Naive B cell (primary cell): ENCODE measurements around the gene ZNF653. TPM values are rescaled to one million over a fixed set of nuclear protein-coding genes. Genes with fewer than 3 reads are reported as not detected.
"Not testable (repeated sequence)": the region's sequence is repeated elsewhere in the genome, so short reads cannot be mapped to it uniquely, and the experiment has no call there.

Source experiments
- ATAC-seq, 2 donors: fragments of 150-1000 bp; cut with Tn5 transposase; 2 replicates each; pipeline ENCODE4 v1.10.0; 2021; ENCODE audit warnings: low read depth in 2 of 2, mild to moderate bottlenecking in 2 of 2, moderate library complexity in 2 of 2
- DNase-seq: peaks from one replicate; pipeline ENCODE4 v3.0.0; 2022
- H3K27ac Mint-ChIP-seq, 6 donors: one replicate each; pipeline ENCODE4 v1.8.0; 2020 to 2022; ENCODE audit warnings: mild to moderate bottlenecking in 6 of 6, mixed read lengths in 6 of 6, moderate library complexity in 5 of 6, inconsistent platforms in 2 of 6
- H3K27me3 Mint-ChIP-seq, 3 donors: one replicate each; pipeline ENCODE4 v1.8.0; 2021 to 2022; ENCODE audit warnings: mixed read lengths in 3 of 3, mild to moderate bottlenecking in 1 of 3
- H3K36me3 Mint-ChIP-seq, 2 donors: one replicate each; pipeline ENCODE4 v1.8.0; 2020 to 2022; ENCODE audit warnings: mixed read lengths in 2 of 2, inconsistent platforms in 1 of 2, mild to moderate bottlenecking in 1 of 2
- H3K4me1 Mint-ChIP-seq, 3 donors: one replicate each; pipeline ENCODE4 v1.8.0; 2020 to 2022; ENCODE audit warnings: mixed read lengths in 3 of 3, inconsistent platforms in 1 of 3, mild to moderate bottlenecking in 1 of 3, moderate library complexity in 1 of 3
- H3K4me3 Mint-ChIP-seq, 8 donors: one replicate each; pipeline ENCODE4 v1.8.0; 2020 to 2022; ENCODE audit warnings: mild to moderate bottlenecking in 8 of 8, mixed read lengths in 8 of 8, moderate library complexity in 8 of 8, inconsistent platforms in 2 of 8
- H3K9me3 Mint-ChIP-seq, 7 donors: one replicate each; pipeline ENCODE4 v1.8.0; 2020 to 2022; ENCODE audit warnings: mixed read lengths in 7 of 7, mild to moderate bottlenecking in 5 of 7, inconsistent platforms in 2 of 7, moderate library complexity in 1 of 7
- polyA plus RNA-seq, 6 donors: library from polyadenylated mRNA; unstranded; fragments of 300-500 nt; fragmentation: Illumina TruSeq; gene quantifications; one replicate each; pipeline ENCODE4 v1.2.3, GENCODE V29; 2021; ENCODE audit warnings: low read depth in 6 of 6

ZNF653 gene
- polyA plus RNA-seq, 6 donors from 2014 or later: 1.0 to 3.6 (median 1.4) TPM; not detected in 1

GRCh38 chr19:11468266-11468845 is 37.3 kb downstream of the ZNF653 start:
- not testable (repeated sequence) for H3K27ac Mint-ChIP-seq, H3K36me3 Mint-ChIP-seq, DNase-seq, H3K4me3 Mint-ChIP-seq, H3K4me1 Mint-ChIP-seq, H3K9me3 Mint-ChIP-seq, ATAC-seq
- peaks cover 12 to 29% (median 14%) of the 10 kb centered on the region in 3 donors for H3K27me3 Mint-ChIP-seq

DNA sequence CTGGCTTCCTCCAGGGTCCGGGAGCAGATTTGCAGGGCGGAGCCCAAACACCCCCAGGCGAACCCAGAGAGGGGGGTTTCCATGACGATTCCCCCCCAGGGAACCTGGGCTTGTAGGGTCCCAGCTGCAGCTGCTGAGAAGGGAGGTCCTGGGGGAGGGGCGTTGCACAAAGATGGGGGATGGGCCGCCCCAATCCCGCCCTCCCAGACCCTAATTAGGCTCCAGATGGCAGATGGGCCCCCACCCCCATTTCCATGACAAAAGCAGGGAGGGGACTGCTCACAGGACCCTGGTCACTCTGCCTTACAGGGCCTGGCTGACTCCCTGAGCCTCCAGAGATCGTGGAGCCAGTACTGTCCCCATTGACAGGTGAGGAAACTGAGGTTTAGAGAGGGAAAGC is 40.0 kb downstream of the ZNF653 start:
- Mint-ChIP-seq H3K27me3 (peaks cover 4 to 21% (median 7%) of the 10 kb centered on the region in 3 donors), H3K4me1 (no peaks in the 10 kb centered on the region), H3K9me3 (no peaks in the 10 kb centered on the region), H3K4me3 (no peak overlapping the region), H3K36me3 (no peaks in the 10 kb centered on the region), H3K27ac (peak overlapping the region in 1 of 6 donors; percentile 14)
- ATAC-seq (no peak), DNase-seq (no peak)

DNA sequence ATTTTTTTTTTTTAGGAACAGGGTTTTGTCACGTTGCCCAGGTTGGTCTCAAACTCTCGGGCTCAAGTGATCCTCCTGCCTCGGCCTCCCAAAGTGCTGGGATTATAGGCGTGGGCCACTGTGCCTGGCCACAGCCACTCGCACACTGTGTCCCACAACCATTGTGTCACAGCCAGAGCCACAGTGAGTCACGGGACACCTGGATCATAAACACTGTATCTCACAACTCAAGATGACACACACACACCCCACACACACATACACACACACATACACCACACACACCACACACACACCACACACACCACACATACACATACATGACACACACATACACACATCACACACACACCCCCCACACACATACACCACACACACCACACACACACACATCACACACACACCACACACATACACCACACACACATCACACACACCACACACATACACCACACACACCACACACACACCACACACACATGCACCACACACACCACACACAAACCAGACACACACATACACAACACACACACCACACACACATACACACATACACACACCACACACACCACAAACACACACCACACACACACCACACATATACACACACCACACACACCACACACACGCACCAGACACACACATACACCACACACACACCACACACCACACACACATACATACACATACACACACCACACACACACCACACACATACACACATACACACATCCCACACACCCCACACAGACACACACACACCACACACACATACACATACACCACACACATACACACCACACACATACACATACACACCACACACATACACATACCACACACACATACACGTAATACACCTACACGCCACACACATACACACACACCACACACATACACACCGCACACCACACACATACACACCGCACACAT is 41.0 kb downstream of the ZNF653 start:
- Mint-ChIP-seq H3K4me1 (no peaks in the 10 kb centered on the region), H3K27me3 (peaks cover 11 to 29% (median 14%) of the 10 kb centered on the region in 3 donors), H3K4me3 (no peak overlapping the region), H3K27ac (no peak overlapping the region), H3K9me3 (peaks cover 0 to 1% (median 0%) of the 10 kb centered on the region in 7 donors), H3K36me3 (no peaks in the 10 kb centered on the region)
- DNase-seq: no peak
- ATAC-seq: no peak

- DNase-seq (no peak), ATAC-seq (peak in 1 of 2 donors; percentile 20)
- Mint-ChIP-seq H3K36me3 (no peaks in the 10 kb centered on the region), H3K27me3 (peaks cover 10 to 31% (median 19%) of the 10 kb centered on the region in 3 donors), H3K27ac (peak overlapping the region in 1 of 6 donors; percentile 38), H3K4me1 (no peaks in the 10 kb centered on the region), H3K4me3 (peak overlapping the region in 1 of 8 donors; percentile 75), H3K9me3 (peaks cover 0 to 1% (median 0%) of the 10 kb centered on the region in 7 donors)
Observed at GRCh38 chr19:11463391-11463790, 42.2 kb downstream of the ZNF653 start.

DNA sequence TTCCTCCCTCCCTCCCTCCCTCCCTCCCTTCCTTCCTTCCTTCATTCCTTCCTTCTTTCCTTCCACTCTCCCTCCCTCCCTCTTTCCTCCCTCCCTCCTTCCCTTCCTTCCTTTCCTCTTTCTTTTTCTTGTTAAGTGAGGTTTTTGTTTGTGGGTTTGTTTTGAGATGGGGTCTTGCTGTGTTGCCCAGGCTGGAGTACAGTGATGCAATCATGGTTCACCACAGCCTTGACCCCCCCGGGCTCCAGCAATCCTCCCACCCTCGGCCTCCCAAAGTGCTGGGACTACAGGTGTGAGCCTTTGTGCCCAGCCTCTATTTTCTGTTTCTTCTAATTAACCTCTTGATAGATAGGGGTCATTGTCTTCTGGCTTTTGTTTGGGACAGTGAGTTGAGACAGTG is 44.2 kb downstream of the ZNF653 start:
- no peak for DNase-seq
- Mint-ChIP-seq H3K36me3 (no peaks in the 10 kb centered on the region), H3K4me1 (no peaks in the 10 kb centered on the region), H3K27ac (no peak overlapping the region), H3K27me3 (peaks cover 5 to 30% (median 23%) of the 10 kb centered on the region in 3 donors), H3K9me3 (peaks cover 0 to 1% (median 0%) of the 10 kb centered on the region in 7 donors), H3K4me3 (no peak overlapping the region)
- no peak for ATAC-seq

DNA sequence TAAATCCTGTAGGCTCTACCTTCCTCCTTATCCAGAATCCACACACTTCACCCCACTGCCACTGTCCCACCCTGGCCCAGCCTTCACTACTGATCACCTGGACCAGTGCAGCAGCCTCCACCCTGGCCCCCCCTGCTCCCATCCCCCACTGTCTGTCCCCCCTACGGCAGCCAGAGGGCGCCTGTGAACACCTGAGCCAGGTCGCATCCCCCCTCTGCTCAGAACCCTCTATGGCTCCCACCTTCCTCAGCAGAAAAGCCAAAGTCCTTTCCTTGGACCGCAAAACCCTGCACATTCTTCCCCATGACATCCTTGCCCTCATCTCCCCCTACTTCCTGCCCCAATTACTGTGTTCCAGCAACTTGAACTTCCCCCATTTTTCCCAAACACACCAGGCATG is 45.4 kb downstream of the ZNF653 start:
- ATAC-seq: no peak
- DNase-seq: no peak
- Mint-ChIP-seq H3K36me3 (no peaks in the 10 kb centered on the region), H3K27ac (peak overlapping the region in 1 of 6 donors; percentile 75), H3K9me3 (peaks cover 0 to 1% (median 0%) of the 10 kb centered on the region in 7 donors), H3K4me3 (no peak overlapping the region), H3K4me1 (no peaks in the 10 kb centered on the region), H3K27me3 (peaks cover 5 to 25% (median 23%) of the 10 kb centered on the region in 3 donors)

GRCh38 chr19:11458912-11459311 is 46.7 kb downstream of the ZNF653 start:
- H3K4me3 Mint-ChIP-seq, H3K4me1 Mint-ChIP-seq, H3K9me3 Mint-ChIP-seq, H3K36me3 Mint-ChIP-seq, DNase-seq, ATAC-seq: not testable (repeated sequence)
- Mint-ChIP-seq H3K27ac (peak overlapping the region in 2 of 6 donors; percentile 47 to 49), H3K27me3 (peaks cover 5 to 25% (median 23%) of the 10 kb centered on the region in 3 donors)

- Mint-ChIP-seq H3K9me3 (peaks cover 0 to 1% (median 0%) of the 10 kb centered on the region in 7 donors), H3K27ac (peak overlapping the region in 1 of 6 donors; percentile 49), H3K27me3 (peaks cover 5 to 25% (median 23%) of the 10 kb centered on the region in 3 donors), H3K4me1 (peaks cover 0 to 1% (median 0%) of the 10 kb centered on the region in 3 donors), H3K4me3 (no peak overlapping the region), H3K36me3 (no peaks in the 10 kb centered on the region)
- DNase-seq (no peak), ATAC-seq (no peak)
Observed at GRCh38 chr19:11458236-11458900, 47.3 kb downstream of the ZNF653 start.

- ATAC-seq (no peak), DNase-seq (no peak)
- Mint-ChIP-seq H3K27ac (no peak overlapping the region), H3K4me1 (peaks cover 0 to 4% (median 0%) of the 10 kb centered on the region in 3 donors), H3K4me3 (no peak overlapping the region), H3K27me3 (peaks cover 5 to 25% (median 23%) of the 10 kb centered on the region in 3 donors), H3K9me3 (peaks cover 0 to 1% (median 0%) of the 10 kb centered on the region in 7 donors), H3K36me3 (no peaks in the 10 kb centered on the region)
Observed at GRCh38 chr19:11457831-11458230, 47.8 kb downstream of the ZNF653 start.

DNA sequence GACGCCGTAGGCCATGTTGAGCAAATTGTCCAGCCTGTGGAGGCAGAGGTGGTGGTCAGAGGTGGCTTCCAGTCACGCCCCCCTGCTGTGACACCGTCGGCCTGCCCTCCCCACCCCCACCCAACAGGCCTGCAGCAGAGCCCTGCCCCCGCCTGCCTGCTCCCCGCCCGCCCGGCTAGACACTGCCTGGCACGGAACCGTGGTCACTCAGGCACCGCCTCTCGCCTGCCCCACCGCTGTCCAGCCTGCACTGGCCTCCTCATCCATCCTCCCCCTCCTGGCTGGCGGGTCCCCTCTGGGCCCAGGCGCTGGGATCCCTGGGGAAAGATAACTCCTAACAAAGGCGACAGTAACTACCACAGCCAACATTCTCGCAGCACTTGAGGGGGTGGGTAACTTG is 48.5 kb downstream of the ZNF653 start:
- no peaks in the 10 kb centered on the region for H3K36me3 Mint-ChIP-seq
- H3K9me3 Mint-ChIP-seq: peaks cover 0 to 1% (median 0%) of the 10 kb centered on the region in 7 donors
- peaks cover 0 to 6% (median 5%) of the 10 kb centered on the region in 3 donors for H3K4me1 Mint-ChIP-seq
- peaks cover 5 to 30% (median 23%) of the 10 kb centered on the region in 3 donors for H3K27me3 Mint-ChIP-seq
- H3K4me3 Mint-ChIP-seq: no peak overlapping the region
- ATAC-seq (no peak), DNase-seq (no peak)
- H3K27ac Mint-ChIP-seq: no peak overlapping the region

DNA sequence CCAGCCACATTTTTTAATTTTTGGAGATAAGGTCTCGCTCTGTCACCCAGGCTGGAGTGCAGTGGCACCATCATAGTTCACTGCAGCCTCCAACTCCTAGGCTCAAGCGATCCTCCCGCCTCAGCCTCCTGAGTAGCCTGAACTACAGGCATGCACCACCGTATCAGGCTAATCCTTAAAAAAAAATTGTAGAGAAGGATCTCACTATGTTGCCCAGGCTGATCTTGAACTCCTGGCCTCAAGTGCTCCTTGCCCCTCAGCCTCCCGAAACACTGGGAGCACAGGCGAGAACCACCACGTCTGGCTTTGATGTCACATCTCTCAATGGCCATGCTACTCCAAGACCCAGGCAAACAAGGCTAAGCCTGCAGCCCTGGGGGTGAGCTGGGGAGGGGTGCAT is 49.0 kb downstream of the ZNF653 start:
- peaks cover 5 to 30% (median 23%) of the 10 kb centered on the region in 3 donors for H3K27me3 Mint-ChIP-seq
- peaks cover 0 to 1% (median 0%) of the 10 kb centered on the region in 7 donors for H3K9me3 Mint-ChIP-seq
- peaks cover 0 to 7% (median 6%) of the 10 kb centered on the region in 3 donors for H3K4me1 Mint-ChIP-seq
- peak overlapping the region in 1 of 8 donors; percentile 30 for H3K4me3 Mint-ChIP-seq
- H3K27ac Mint-ChIP-seq: no peak overlapping the region
- no peaks in the 10 kb centered on the region for H3K36me3 Mint-ChIP-seq
- DNase-seq: no peak
- no peak for ATAC-seq

- H3K9me3 Mint-ChIP-seq, H3K4me1 Mint-ChIP-seq, DNase-seq, H3K27ac Mint-ChIP-seq, H3K36me3 Mint-ChIP-seq, ATAC-seq: not testable (repeated sequence)
- H3K4me3 Mint-ChIP-seq: peak overlapping the region in 1 of 8 donors; percentile 70
- peaks cover 4 to 23% (median 15%) of the 10 kb centered on the region in 3 donors for H3K27me3 Mint-ChIP-seq
Observed at GRCh38 chr19:11455233-11455554, 50.4 kb downstream of the ZNF653 start.
